Endothelial cell of umbilical vein (primary cell): ENCODE data around the gene ARFIP1.

ENCODE experiments used
- EZH2 ChIP-seq: IDR thresholded peaks from 2 replicates; pipeline ENCODE4 v1.6.1; 2012; ENCODE audit warnings: borderline replicate concordance, low read depth, mild to moderate bottlenecking, moderate library complexity, low read length, inconsistent platforms; ENCODE audit not compliant: severe bottlenecking
- GATA2 ChIP-seq: IDR thresholded peaks from 2 replicates; pipeline ENCODE4 v1.7.0; 2011; ENCODE audit warnings: low read depth, mild to moderate bottlenecking, moderate library complexity, mixed read lengths, low read length; ENCODE audit not compliant: insufficient read length, insufficient read depth
- JUN ChIP-seq: IDR thresholded peaks from 2 replicates; pipeline ENCODE4 v1.6.1; 2011; ENCODE audit warnings: borderline replicate concordance, low read depth; ENCODE audit not compliant: insufficient read length, insufficient read depth
- MYC ChIP-seq: IDR thresholded peaks from one replicate; pipeline ENCODE4 v1.6.1; 2011; ENCODE audit warnings: mild to moderate bottlenecking, low read depth, low read length
- POLR2A ChIP-seq: IDR thresholded peaks from 2 replicates; pipeline ENCODE4 v1.6.1; 2012; ENCODE audit warnings: low read depth, mild to moderate bottlenecking, control low read depth, low read length
- POLR2AphosphoS5 ChIP-seq: IDR thresholded peaks from 2 replicates; pipeline ENCODE4 v1.6.1; 2012; ENCODE audit warnings: low read depth, mild to moderate bottlenecking, control low read depth, low read length, moderate library complexity; ENCODE audit not compliant: insufficient read depth
- TF ChIP-seq, protein P1 (sequence below), 2 donors: IDR thresholded peaks; 1 replicate in 1 of 2; 2 replicates in 1 of 2; pipeline ENCODE4 v1.5.1; 2011; ENCODE audit warnings: low read length in 2 of 2, mild to moderate bottlenecking in 2 of 2, moderate library complexity in 2 of 2, control low read depth in 1 of 2, inconsistent platforms in 1 of 2, low read depth in 1 of 2; ENCODE audit not compliant: insufficient read depth in 1 of 2; ENCODE audit errors: extremely low read depth in 1 of 2
- TF ChIP-seq, protein P2 (sequence below): IDR thresholded peaks from 2 replicates; pipeline ENCODE4 v1.6.1; 2011; ENCODE audit not compliant: insufficient read depth, insufficient read length

DNA sequence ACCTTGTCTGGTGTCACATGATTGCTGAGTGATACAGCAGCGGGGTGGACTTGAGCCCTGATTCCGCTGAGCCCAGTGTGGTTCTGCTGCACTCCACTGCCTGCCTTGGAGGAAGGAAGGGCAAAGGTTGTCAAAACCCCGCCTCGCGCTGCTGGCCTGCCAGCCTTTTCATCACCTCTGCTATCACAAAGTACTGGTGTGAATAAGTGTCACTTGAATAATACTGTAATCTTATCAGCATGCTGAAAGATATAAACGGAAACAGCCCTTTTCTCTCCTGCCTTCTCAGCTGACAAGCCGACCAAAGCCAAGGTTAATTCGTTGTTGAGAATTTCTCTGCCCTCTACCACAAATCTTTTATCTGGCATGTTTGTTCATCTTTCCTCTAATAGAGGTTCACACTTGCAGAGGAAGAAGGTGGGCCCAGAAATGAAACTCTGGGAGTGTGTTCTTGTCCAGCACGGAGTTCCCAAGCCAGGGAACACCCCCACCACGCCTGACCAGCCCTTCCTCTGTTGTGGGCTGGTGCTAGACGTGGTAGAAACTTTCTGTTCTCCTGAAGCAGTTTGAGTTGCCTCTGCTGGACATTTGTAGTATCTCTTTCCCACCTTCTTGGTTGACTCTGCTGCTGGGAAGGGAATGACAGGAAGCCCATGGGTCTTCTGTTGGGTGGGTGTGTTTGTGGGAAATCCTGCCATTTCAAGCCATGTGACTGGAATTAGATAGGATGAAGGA, 177.8 kb downstream of the ARFIP1 start:
- TF ChIP-seq GATA2 (peak; percentile 86), POLR2A (no peak), POLR2AphosphoS5 (peak; percentile 39), EZH2 (no peak), MYC (no peak), JUN (no peak)
- TF ChIP-seq, protein P1, sequence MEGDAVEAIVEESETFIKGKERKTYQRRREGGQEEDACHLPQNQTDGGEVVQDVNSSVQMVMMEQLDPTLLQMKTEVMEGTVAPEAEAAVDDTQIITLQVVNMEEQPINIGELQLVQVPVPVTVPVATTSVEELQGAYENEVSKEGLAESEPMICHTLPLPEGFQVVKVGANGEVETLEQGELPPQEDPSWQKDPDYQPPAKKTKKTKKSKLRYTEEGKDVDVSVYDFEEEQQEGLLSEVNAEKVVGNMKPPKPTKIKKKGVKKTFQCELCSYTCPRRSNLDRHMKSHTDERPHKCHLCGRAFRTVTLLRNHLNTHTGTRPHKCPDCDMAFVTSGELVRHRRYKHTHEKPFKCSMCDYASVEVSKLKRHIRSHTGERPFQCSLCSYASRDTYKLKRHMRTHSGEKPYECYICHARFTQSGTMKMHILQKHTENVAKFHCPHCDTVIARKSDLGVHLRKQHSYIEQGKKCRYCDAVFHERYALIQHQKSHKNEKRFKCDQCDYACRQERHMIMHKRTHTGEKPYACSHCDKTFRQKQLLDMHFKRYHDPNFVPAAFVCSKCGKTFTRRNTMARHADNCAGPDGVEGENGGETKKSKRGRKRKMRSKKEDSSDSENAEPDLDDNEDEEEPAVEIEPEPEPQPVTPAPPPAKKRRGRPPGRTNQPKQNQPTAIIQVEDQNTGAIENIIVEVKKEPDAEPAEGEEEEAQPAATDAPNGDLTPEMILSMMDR (IDR thresholded peaks at IDR 0.05; ENCODE audit: extremely low read depth in 1 of 2, insufficient read depth in 1 of 2, low read depth in 1 of 2, low read length in 2 of 2): peak in 1 of 2 donors; percentile 6
- TF ChIP-seq, protein P2, sequence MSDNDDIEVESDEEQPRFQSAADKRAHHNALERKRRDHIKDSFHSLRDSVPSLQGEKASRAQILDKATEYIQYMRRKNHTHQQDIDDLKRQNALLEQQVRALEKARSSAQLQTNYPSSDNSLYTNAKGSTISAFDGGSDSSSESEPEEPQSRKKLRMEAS: no peak
